ENCODE data around the gene BRSK1. TPM values are rescaled to one million over a fixed set of nuclear protein-coding genes. Genes with fewer than 3 reads are reported as not detected.
A peak's percentile ranks its signal among the peaks of the same experiment; 100 is the strongest.
"Not testable (repeated sequence)": the region's sequence is repeated elsewhere in the genome, so short reads cannot be mapped to it uniquely, and the experiment has no call there.

Gene BRSK1
- total RNA-seq, 2 experiments from 2014 or later, result 7.3 to 7.5 TPM

DNA sequence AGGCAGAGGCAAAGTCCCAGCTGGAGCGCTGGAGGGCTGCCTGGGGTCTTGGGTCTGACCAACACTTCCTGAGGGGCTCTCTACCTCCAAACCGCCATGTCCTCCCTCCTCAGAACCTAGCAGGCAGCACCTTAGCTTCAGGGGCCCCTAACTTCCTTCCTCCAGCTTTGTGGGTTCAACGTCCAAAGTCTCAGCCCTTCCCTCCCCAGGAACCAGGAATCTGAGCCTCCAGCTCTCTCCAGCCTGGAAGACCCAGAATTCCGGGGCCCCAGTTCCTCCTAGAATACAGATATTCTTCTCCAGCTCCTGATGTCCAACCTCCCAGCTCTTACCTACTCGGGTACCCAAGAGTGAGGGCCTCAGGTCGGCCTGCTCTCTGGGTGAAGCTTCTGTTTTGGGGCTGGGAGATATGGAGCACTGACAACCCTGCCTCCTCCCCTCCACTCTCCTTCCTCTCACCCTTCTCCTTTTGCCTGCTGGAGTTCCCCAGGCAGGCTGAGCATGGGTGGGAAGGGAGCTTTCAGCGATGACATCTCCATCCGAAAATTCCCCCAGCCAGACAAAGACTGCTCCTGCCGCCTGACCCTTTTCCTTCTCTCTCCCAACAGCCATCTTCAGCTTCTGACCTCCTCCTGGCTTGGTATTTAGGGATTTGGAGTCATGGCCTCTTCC lies 37.8 kb downstream of the BRSK1 start:
- DNase-seq (no peak), ATAC-seq (no peak)
- ChIA-PET POLR2A (interaction anchor here (0.7 kb wide), 1 partner anchor 85 kb away, joined by 3 read pairs; no protein-coding TSS in a partner anchor), CTCF (interaction anchor here (1.0 to 3.4 kb wide), 3 partner anchors 18 to 29 kb away, joined by 3 to 27 read pairs (median 6); partner anchors contain the start of gene KMT5C)
- Mint-ChIP-seq H3K4me1 (ENCODE audit: low read depth) (peaks cover 18% of the 10 kb centered on the region), H3K4me3 (no peak overlapping the region), H3K36me3 (ENCODE audit: low read depth) (no peaks in the 10 kb centered on the region), H3K9me3 (ENCODE audit: insufficient read depth) (no peaks in the 10 kb centered on the region), H3K27me3 (ENCODE audit: low read depth) (no peaks in the 10 kb centered on the region), H3K27ac (no peak overlapping the region)

- CTCF ChIA-PET, result interaction anchor here (1.4 to 3.4 kb wide), 2 partner anchors 17 to 20 kb away, joined by 6 to 27 read pairs; partner anchors contain the start of gene KMT5C
Measured at GRCh38 chr19:55322204-55322885, 38.5 kb downstream of the BRSK1 start.

DNA sequence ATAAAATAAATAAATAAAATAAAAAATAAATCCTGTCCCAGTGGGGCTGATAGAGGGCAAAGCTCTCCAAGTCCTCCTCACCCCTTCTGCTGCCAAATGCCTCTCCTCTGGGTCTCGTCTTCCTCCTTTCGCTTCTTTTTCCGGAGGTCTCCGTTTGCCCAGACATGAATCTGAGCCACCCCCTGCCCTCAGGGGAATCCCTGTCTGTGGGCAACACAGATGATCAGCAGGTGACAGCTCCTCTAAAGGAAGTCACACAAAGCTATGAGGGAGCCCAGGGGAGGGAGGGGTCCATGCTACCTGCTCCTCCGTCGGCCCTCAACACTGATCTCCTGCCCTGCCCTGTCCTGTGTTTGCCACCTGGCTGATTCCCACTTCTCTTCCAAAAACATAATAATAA lies 40.9 kb downstream of the BRSK1 start:
- no peaks in the 10 kb centered on the region for H3K9me3 Mint-ChIP-seq (ENCODE audit: insufficient read depth)
- H3K4me3 Mint-ChIP-seq, result no peak overlapping the region
- no peak for DNase-seq
- H3K36me3 Mint-ChIP-seq (ENCODE audit: low read depth), result no peaks in the 10 kb centered on the region
- ChIA-PET CTCF (no interaction called here), POLR2A (interaction anchor here (0.6 kb wide), 1 partner anchor 7 kb away, joined by 3 read pairs; no protein-coding TSS in a partner anchor)
- ATAC-seq, result peak; percentile 18
- peaks cover 4% of the 10 kb centered on the region for H3K27me3 Mint-ChIP-seq (ENCODE audit: low read depth)
- no peak overlapping the region for H3K27ac Mint-ChIP-seq
- peaks cover 18% of the 10 kb centered on the region for H3K4me1 Mint-ChIP-seq (ENCODE audit: low read depth)

More at GRCh38 chr19:55322204-55322885, 38.5 kb downstream of the BRSK1 start:
- ATAC-seq (no peak), DNase-seq (no peak)
- H3K27me3 Mint-ChIP-seq (ENCODE audit: low read depth), result no peaks in the 10 kb centered on the region
- no peaks in the 10 kb centered on the region for H3K36me3 Mint-ChIP-seq (ENCODE audit: low read depth)
- no peak overlapping the region for H3K27ac Mint-ChIP-seq
- H3K4me3 Mint-ChIP-seq, result no peak overlapping the region
- H3K4me1 Mint-ChIP-seq (ENCODE audit: low read depth), result peaks cover 18% of the 10 kb centered on the region
- POLR2A ChIA-PET, result interaction anchor here (0.7 to 1.1 kb wide), 2 partner anchors 9 to 85 kb away, joined by 3 read pairs; no protein-coding TSS in a partner anchor
- H3K9me3 Mint-ChIP-seq (ENCODE audit: insufficient read depth), result no peaks in the 10 kb centered on the region

DNA sequence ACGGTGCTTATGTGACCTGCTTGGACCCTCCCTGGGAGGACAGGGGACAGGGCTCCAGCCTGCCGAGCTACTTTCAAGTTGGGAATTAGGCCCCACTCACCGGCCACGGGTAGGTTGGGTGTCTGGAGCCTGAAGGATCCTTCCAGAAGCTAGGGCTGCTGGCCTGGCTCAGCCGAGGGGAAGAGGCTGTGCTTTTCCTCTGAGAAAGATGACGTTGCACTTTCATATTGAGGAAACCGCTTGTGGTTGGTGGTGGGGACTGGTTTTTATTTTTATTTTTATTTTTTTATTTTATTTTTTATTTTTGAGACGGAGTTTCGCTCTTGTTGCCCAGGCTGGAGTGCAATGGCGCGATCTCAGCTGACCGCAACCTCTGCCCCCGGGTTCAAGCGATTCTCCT lies 41.4 kb downstream of the BRSK1 start, which contains the start of gene TMEM150B:
Gene TMEM150B (minus strand): TSS at position 170 of the 400 bp plus-strand sequence. CDS start 4,305 bp downstream, outside the sequence.
- CTCF ChIA-PET, result no interaction called here
- Mint-ChIP-seq H3K4me1 (ENCODE audit: low read depth) (peaks cover 18% of the 10 kb centered on the region), H3K36me3 (ENCODE audit: low read depth) (no peaks in the 10 kb centered on the region), H3K27ac (peak within 1 kb of the TSS; percentile 48), H3K4me3 (no peak within 1 kb of the TSS), H3K9me3 (ENCODE audit: insufficient read depth) (no peaks in the 10 kb centered on the region), H3K27me3 (ENCODE audit: low read depth) (peaks cover 4% of the 10 kb centered on the region)
- DNase-seq, result no peak
- peak; percentile 40 for ATAC-seq
- POLR2A ChIA-PET, result no interaction called here

DNA sequence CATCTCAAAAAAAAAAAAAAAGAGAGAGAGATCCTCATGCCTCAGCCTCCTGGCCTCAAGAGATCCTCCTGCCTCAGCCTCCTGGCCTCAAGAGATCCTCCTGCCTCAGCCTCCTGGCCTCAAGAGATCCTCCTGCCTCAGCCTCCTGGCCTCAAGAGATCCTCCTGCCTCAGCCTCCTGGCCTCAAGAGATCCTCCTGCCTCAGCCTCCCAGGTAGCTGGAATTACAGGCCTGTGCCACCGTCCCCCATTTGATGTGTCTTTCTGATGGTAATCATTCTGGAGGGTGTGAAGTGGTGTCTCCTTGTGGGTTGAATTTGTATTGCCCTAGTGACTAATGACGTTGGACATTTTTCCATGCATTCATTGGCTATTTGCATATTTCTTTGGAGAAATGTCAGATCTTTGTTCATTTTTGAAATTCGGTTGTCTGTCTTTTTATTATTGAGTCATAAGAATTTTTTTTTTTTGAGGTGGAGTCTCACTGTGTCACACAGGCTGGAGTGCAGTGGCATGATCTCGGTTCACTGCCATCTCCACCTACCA lies 45.0 kb downstream of the BRSK1 start:
- H3K9me3 Mint-ChIP-seq (ENCODE audit: insufficient read depth); ATAC-seq; H3K4me3 Mint-ChIP-seq; H3K36me3 Mint-ChIP-seq (ENCODE audit: low read depth); DNase-seq; H3K27ac Mint-ChIP-seq; CTCF ChIA-PET; POLR2A ChIA-PET; H3K4me1 Mint-ChIP-seq (ENCODE audit: low read depth): not testable (repeated sequence)
- peaks cover 12% of the 10 kb centered on the region for H3K27me3 Mint-ChIP-seq (ENCODE audit: low read depth)

DNA sequence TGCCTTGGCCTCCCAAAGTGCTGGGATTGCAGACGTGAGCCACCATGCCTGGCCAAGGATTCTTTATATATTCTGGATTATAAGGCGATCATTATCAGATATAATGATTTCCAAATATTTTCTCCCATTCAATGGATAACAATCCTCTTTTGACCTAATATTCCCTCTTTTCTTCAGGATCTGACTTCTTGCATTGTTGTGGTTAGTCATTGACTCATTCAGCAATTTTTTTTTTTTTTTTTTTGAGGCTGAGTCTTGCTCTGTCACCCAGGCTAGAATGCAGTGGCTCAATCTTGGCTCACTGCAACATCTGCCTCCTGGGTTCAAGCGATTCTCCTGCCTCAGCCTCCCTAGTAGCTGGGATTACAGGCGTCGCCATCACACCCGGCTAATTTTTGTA lies 46.0 kb downstream of the BRSK1 start:
- H3K27ac Mint-ChIP-seq; POLR2A ChIA-PET; H3K4me3 Mint-ChIP-seq; DNase-seq; H3K36me3 Mint-ChIP-seq (ENCODE audit: low read depth); H3K9me3 Mint-ChIP-seq (ENCODE audit: insufficient read depth); ATAC-seq; H3K4me1 Mint-ChIP-seq (ENCODE audit: low read depth): not testable (repeated sequence)
- CTCF ChIA-PET, result interaction anchor here (1.2 kb wide), 1 partner anchor 10 kb away, joined by 3 read pairs; the partner anchor contains the start of gene KMT5C
- peaks cover 14% of the 10 kb centered on the region for H3K27me3 Mint-ChIP-seq (ENCODE audit: low read depth)

DNA sequence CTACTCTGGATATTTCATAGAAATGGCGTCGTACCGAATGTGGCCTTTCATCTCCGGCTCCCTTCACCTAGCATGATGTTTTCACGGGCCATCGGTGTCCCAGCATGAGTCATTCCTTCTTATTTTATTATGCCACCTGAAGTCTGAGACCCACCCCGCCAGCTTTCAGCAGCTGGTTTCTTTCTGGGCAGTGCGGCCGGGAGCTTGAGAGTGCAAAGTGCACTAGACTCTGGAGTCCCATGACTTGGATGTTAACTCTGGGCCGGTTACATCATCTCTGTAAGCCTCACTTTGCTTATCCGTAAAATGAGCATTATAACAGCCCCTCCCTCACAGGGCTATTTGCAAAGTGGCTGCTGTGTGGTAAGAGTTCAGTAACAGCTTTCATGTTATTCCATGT lies 50.1 kb downstream of the BRSK1 start:
- Mint-ChIP-seq H3K27ac (no peak overlapping the region), H3K36me3 (ENCODE audit: low read depth) (no peaks in the 10 kb centered on the region), H3K4me3 (no peak overlapping the region), H3K27me3 (ENCODE audit: low read depth) (peaks cover 21% of the 10 kb centered on the region), H3K4me1 (ENCODE audit: low read depth) (peaks cover 10% of the 10 kb centered on the region), H3K9me3 (ENCODE audit: insufficient read depth) (no peaks in the 10 kb centered on the region)
- POLR2A ChIA-PET, result no interaction called here
- ATAC-seq (no peak), DNase-seq (no peak)
- CTCF ChIA-PET, result no interaction called here

DNA sequence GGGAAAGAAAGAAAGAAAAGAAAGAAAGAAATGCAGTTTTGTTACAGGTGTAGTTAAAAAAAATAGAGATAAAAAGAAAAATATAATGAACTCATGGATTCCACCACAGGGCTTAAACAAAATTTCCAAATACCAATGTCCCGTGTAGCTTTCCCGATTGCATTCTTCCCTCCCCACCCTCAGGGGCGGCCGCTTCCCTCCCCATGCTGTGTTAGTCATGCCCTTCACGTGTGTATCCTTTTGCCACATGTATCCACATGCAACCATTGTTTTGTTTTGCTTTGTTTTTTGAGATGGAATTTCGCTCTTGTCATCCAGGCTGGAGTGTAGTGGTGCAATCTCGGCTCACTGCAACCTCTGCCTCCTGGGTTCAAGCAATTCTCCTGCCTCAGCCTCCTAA lies 52.3 kb downstream of the BRSK1 start:
- peaks cover 2% of the 10 kb centered on the region for H3K36me3 Mint-ChIP-seq (ENCODE audit: low read depth)
- peaks cover 19% of the 10 kb centered on the region for H3K27me3 Mint-ChIP-seq (ENCODE audit: low read depth)
- H3K4me3 Mint-ChIP-seq, result no peak overlapping the region
- ATAC-seq (no peak), DNase-seq (no peak)
- H3K27ac Mint-ChIP-seq, result no peak overlapping the region
- H3K4me1 Mint-ChIP-seq (ENCODE audit: low read depth), result peaks cover 14% of the 10 kb centered on the region
- CTCF ChIA-PET, result interaction anchor here (1.1 kb wide), 1 partner anchor 48 kb away, joined by 3 read pairs; the partner anchor contains the start of gene TMEM238
- POLR2A ChIA-PET, result no interaction called here
- no peaks in the 10 kb centered on the region for H3K9me3 Mint-ChIP-seq (ENCODE audit: insufficient read depth)

GRCh38 chr19:55339105-55339888 lies 55.5 kb downstream of the BRSK1 start, which contains the start of gene KMT5C:
KMT5C (plus strand) TSS chr19:55339876; CDS start chr19:55341937, 2,061 bp downstream.
- Mint-ChIP-seq H3K27me3 (ENCODE audit: low read depth) (peaks cover 9% of the 10 kb centered on the region), H3K36me3 (ENCODE audit: low read depth) (peaks cover 10% of the 10 kb centered on the region), H3K27ac (peak within 1 kb of the TSS; percentile 95), H3K9me3 (ENCODE audit: insufficient read depth) (no peaks in the 10 kb centered on the region), H3K4me1 (ENCODE audit: low read depth) (peaks cover 20% of the 10 kb centered on the region), H3K4me3 (peak within 1 kb of the TSS; percentile 89)
- DNase-seq (peak; percentile 100), ATAC-seq (peak; percentile 86)
- CTCF ChIA-PET, result interaction anchor here (0.7 to 2.9 kb wide), 21 partner anchors 9 to 287 kb away, joined by 3 to 46 read pairs (median 5); partner anchors contain the start of genes HSPBP1, PPP6R1, TMEM238 and UBE2S
- POLR2A ChIA-PET, result interaction anchor here (0.5 to 2.1 kb wide), 25 partner anchors 8 to 165 kb away, joined by 3 to 16 read pairs (median 4); partner anchors contain the start of genes HSPBP1, PPP6R1 and UBE2S

DNA sequence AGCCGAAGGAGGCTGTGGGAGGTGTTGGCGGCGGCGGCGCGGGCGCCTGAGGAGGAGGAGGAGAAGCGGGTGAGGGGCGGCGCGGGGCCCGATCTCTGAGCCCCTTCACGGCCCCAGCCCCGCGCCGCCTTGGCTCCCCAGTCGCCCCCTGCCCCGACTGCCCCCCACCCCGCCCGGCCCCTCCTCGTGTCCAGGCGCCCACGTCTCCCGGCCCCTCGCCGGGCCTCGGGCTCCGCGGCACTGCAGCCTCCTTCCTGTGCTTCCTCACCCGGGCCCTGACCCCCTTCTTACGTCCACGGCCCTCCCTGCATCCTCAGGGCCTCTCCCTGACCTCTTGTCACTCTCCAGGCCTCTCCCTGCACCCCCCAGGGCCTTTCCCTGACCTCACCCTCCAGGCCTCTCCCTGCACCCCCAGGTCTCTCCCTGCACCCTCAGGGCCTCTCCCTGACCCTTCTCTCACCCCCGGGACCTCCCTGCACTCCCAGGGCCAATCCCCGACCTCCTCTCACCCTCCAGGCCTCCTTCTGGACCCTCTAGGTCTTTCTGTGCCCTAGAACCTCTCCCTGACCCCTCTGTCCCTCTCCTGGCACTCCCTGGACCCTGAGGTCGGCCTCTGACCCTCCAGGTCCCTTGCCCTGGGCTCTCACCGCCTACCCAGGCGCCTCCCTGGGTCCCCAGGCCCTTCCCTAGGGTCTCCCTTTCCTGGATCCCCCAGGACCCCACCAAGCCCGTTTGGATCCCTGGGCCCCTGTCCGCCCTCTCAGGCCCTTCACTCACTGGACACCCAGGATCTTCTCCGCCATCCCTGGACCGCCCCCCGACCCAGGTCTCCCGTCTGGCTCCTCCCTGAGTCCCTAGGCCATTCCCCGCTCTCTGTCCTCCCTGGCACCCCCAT lies 56.3 kb downstream of the BRSK1 start:
- peak overlapping the region; percentile 95 for H3K27ac Mint-ChIP-seq
- H3K27me3 Mint-ChIP-seq (ENCODE audit: low read depth), result peaks cover 9% of the 10 kb centered on the region
- ATAC-seq, result no peak
- H3K4me1 Mint-ChIP-seq (ENCODE audit: low read depth), result peaks cover 20% of the 10 kb centered on the region
- no peaks in the 10 kb centered on the region for H3K9me3 Mint-ChIP-seq (ENCODE audit: insufficient read depth)
- DNase-seq, result peak; percentile 45
- peak overlapping the region; percentile 89 for H3K4me3 Mint-ChIP-seq
- POLR2A ChIA-PET, result interaction anchor here (0.5 to 2.1 kb wide), 21 partner anchors 9 to 137 kb away, joined by 3 to 16 read pairs (median 4); partner anchors contain the start of genes HSPBP1, PPP6R1, TMEM238 and UBE2S
- CTCF ChIA-PET, result interaction anchor here (0.7 to 2.9 kb wide), 21 partner anchors 10 to 259 kb away, joined by 3 to 46 read pairs (median 5); partner anchors contain the start of genes FIZ1, HSPBP1, PPP6R1 and TMEM238
- peaks cover 10% of the 10 kb centered on the region for H3K36me3 Mint-ChIP-seq (ENCODE audit: low read depth)
